ENCODE data around the gene CIDEC. TPM values are rescaled to one million over a fixed set of nuclear protein-coding genes. Genes with fewer than 3 reads are reported as not detected.

Gene CIDEC
- total and polyA plus RNA-seq, 2 donors: 0.14 to 0.91 TPM

GRCh38 chr3:9914559-9915253 lies 34.7 kb upstream of the CIDEC start:
- peak overlapping the region in 1 of 2 donors; percentile 59 for H3K4me3 ChIP-seq (ENCODE audit: low read length in 2 of 2)
- peaks cover 0 to 19% of the 10 kb centered on the region in 2 donors for H3K36me3 ChIP-seq (ENCODE audit: control insufficient read depth in 2 of 2, insufficient read depth in 2 of 2, low read length in 1 of 2)
- 35% methylated on average over 15 of the region's 15 CpGs for WGBS
- DNase-seq (ENCODE audit: low read depth in 6 of 9, low spot score in 9 of 9): no peak
- peaks cover 12 to 26% of the 10 kb centered on the region in 2 donors for H3K4me1 ChIP-seq (ENCODE audit: control insufficient read depth in 2 of 2, insufficient read depth in 2 of 2, low read length in 2 of 2)
- peaks cover 0 to 13% of the 10 kb centered on the region in 2 donors for H3K27me3 ChIP-seq (ENCODE audit: control insufficient read depth in 2 of 2, insufficient read depth in 1 of 2, low read length in 1 of 2)
- no peak overlapping the region for H3K27ac ChIP-seq (ENCODE audit: low read depth in 1 of 2, low read length in 1 of 2)
- no peaks in the 10 kb centered on the region for H3K9me3 ChIP-seq (ENCODE audit: control insufficient read depth in 2 of 2, insufficient read depth in 1 of 2, low read length in 1 of 2)

DNA sequence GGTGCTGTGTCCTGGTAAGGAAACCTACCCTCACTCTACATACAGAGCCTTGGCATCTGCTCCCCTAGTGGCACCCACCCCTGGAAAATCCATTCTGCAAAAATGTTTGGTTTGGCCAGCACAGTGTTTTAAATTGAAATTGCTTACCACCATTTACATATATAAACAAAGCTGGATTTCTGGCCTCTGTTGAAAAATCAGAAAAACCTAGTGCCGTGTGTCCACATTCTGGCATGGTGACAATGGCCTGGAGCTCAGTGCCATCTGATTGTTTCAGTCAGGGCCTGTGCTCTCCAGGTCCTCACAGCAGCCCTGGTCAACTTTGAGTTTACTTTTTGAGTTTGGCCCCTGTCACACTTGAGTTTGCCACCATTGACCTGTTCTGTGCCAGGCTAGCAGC lies 34.0 kb upstream of the CIDEC start:
- H3K4me1 ChIP-seq (ENCODE audit: control insufficient read depth in 2 of 2, insufficient read depth in 2 of 2, low read length in 2 of 2): peaks cover 12 to 26% of the 10 kb centered on the region in 2 donors
- no peak overlapping the region for H3K4me3 ChIP-seq (ENCODE audit: low read length in 2 of 2)
- DNase-seq (ENCODE audit: low read depth in 6 of 9, low spot score in 9 of 9): no peak
- H3K27ac ChIP-seq (ENCODE audit: low read depth in 1 of 2, low read length in 1 of 2): no peak overlapping the region
- peaks cover 0 to 13% of the 10 kb centered on the region in 2 donors for H3K27me3 ChIP-seq (ENCODE audit: control insufficient read depth in 2 of 2, insufficient read depth in 1 of 2, low read length in 1 of 2)
- peaks cover 0 to 19% of the 10 kb centered on the region in 2 donors for H3K36me3 ChIP-seq (ENCODE audit: control insufficient read depth in 2 of 2, insufficient read depth in 2 of 2, low read length in 1 of 2)
- 97% methylated on average over 1 of the region's 1 CpG for WGBS
- no peaks in the 10 kb centered on the region for H3K9me3 ChIP-seq (ENCODE audit: control insufficient read depth in 2 of 2, insufficient read depth in 1 of 2, low read length in 1 of 2)

- peaks cover 12 to 26% of the 10 kb centered on the region in 2 donors for H3K4me1 ChIP-seq (ENCODE audit: control insufficient read depth in 2 of 2, insufficient read depth in 2 of 2, low read length in 2 of 2)
- no peak overlapping the region for H3K4me3 ChIP-seq (ENCODE audit: low read length in 2 of 2)
- peaks cover 0 to 22% of the 10 kb centered on the region in 2 donors for H3K36me3 ChIP-seq (ENCODE audit: control insufficient read depth in 2 of 2, insufficient read depth in 2 of 2, low read length in 1 of 2)
- peaks cover 0 to 13% of the 10 kb centered on the region in 2 donors for H3K27me3 ChIP-seq (ENCODE audit: control insufficient read depth in 2 of 2, insufficient read depth in 1 of 2, low read length in 1 of 2)
- DNase-seq (ENCODE audit: low read depth in 6 of 9, low spot score in 9 of 9): no peak
- H3K27ac ChIP-seq (ENCODE audit: low read depth in 1 of 2, low read length in 1 of 2): no peak overlapping the region
- no peaks in the 10 kb centered on the region for H3K9me3 ChIP-seq (ENCODE audit: control insufficient read depth in 2 of 2, insufficient read depth in 1 of 2, low read length in 1 of 2)
- 98% methylated on average over 5 of the region's 5 CpGs for WGBS
Observed at GRCh38 chr3:9913601-9914000, 33.5 kb upstream of the CIDEC start.

- H3K4me1 ChIP-seq (ENCODE audit: control insufficient read depth in 2 of 2, insufficient read depth in 2 of 2, low read length in 2 of 2): peaks cover 12 to 24% of the 10 kb centered on the region in 2 donors
- no peaks in the 10 kb centered on the region for H3K9me3 ChIP-seq (ENCODE audit: control insufficient read depth in 2 of 2, insufficient read depth in 1 of 2, low read length in 1 of 2)
- H3K27me3 ChIP-seq (ENCODE audit: control insufficient read depth in 2 of 2, insufficient read depth in 1 of 2, low read length in 1 of 2): peaks cover 0 to 13% of the 10 kb centered on the region in 2 donors
- H3K27ac ChIP-seq (ENCODE audit: low read depth in 1 of 2, low read length in 1 of 2): no peak overlapping the region
- H3K36me3 ChIP-seq (ENCODE audit: control insufficient read depth in 2 of 2, insufficient read depth in 2 of 2, low read length in 1 of 2): peaks cover 3 to 28% of the 10 kb centered on the region in 2 donors
- no peak overlapping the region for H3K4me3 ChIP-seq (ENCODE audit: low read length in 2 of 2)
- DNase-seq (ENCODE audit: low read depth in 6 of 9, low spot score in 9 of 9): peak in 1 of 9 donors; percentile 31
- 39% methylated on average over 7 of the region's 7 CpGs for WGBS
Observed at GRCh38 chr3:9912294-9912935, 32.4 kb upstream of the CIDEC start.

GRCh38 chr3:9911863-9912262 lies 31.8 kb upstream of the CIDEC start:
- Histone ChIP-seq H3K27ac (ENCODE audit: low read depth in 1 of 2, low read length in 1 of 2) (no peak overlapping the region), H3K36me3 (ENCODE audit: control insufficient read depth in 2 of 2, insufficient read depth in 2 of 2, low read length in 1 of 2) (peaks cover 3 to 28% of the 10 kb centered on the region in 2 donors), H3K27me3 (ENCODE audit: control insufficient read depth in 2 of 2, insufficient read depth in 1 of 2, low read length in 1 of 2) (peaks cover 0 to 13% of the 10 kb centered on the region in 2 donors), H3K4me1 (ENCODE audit: control insufficient read depth in 2 of 2, insufficient read depth in 2 of 2, low read length in 2 of 2) (peaks cover 12 to 19% of the 10 kb centered on the region in 2 donors), H3K4me3 (ENCODE audit: low read length in 2 of 2) (no peak overlapping the region), H3K9me3 (ENCODE audit: control insufficient read depth in 2 of 2, insufficient read depth in 1 of 2, low read length in 1 of 2) (no peaks in the 10 kb centered on the region)
- DNase-seq (ENCODE audit: low read depth in 6 of 9, low spot score in 9 of 9): no peak
- WGBS: 55% methylated on average over 8 of the region's 8 CpGs

- peaks cover 0 to 1% of the 10 kb centered on the region in 2 donors for H3K27me3 ChIP-seq (ENCODE audit: control insufficient read depth in 2 of 2, insufficient read depth in 1 of 2, low read length in 1 of 2)
- H3K9me3 ChIP-seq (ENCODE audit: control insufficient read depth in 2 of 2, insufficient read depth in 1 of 2, low read length in 1 of 2): no peaks in the 10 kb centered on the region
- no peaks in the 10 kb centered on the region for H3K4me1 ChIP-seq (ENCODE audit: control insufficient read depth in 2 of 2, insufficient read depth in 2 of 2, low read length in 2 of 2)
- no peak overlapping the region for H3K27ac ChIP-seq (ENCODE audit: low read depth in 1 of 2, low read length in 1 of 2)
- DNase-seq (ENCODE audit: low read depth in 6 of 9, low spot score in 9 of 9): no peak
- WGBS: 93% methylated on average over 7 of the region's 7 CpGs
- H3K4me3 ChIP-seq (ENCODE audit: low read length in 2 of 2): no peak overlapping the region
- peaks cover 3 to 34% of the 10 kb centered on the region in 2 donors for H3K36me3 ChIP-seq (ENCODE audit: control insufficient read depth in 2 of 2, insufficient read depth in 2 of 2, low read length in 1 of 2)
Observed at GRCh38 chr3:9909221-9910013, 29.4 kb upstream of the CIDEC start.

DNA sequence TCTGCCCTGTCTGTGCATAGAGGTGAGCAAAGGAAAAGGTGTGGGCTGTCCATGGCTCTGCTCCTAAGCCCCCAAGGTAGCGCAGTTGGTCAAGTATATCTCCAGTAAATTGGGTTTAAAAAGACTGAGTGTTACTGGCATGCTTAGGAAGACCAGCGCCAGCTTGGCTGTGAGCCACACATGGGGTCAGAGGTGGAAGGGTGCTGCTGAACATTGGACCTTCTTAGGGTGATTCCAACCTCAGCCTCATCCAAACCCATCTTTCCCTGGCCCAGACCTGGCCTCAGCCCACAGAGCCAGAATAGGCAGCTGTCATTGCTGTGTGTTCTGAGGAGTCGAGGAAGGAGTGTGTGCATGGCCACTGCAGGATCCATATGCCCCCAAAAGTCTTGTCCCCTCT lies 28.2 kb upstream of the CIDEC start:
- Histone ChIP-seq H3K36me3 (ENCODE audit: control insufficient read depth in 2 of 2, insufficient read depth in 2 of 2, low read length in 1 of 2) (peaks cover 3 to 34% of the 10 kb centered on the region in 2 donors), H3K4me1 (ENCODE audit: control insufficient read depth in 2 of 2, insufficient read depth in 2 of 2, low read length in 2 of 2) (peaks cover 2 to 7% of the 10 kb centered on the region in 2 donors), H3K27ac (ENCODE audit: low read depth in 1 of 2, low read length in 1 of 2) (no peak overlapping the region), H3K27me3 (ENCODE audit: control insufficient read depth in 2 of 2, insufficient read depth in 1 of 2, low read length in 1 of 2) (no peaks in the 10 kb centered on the region), H3K4me3 (ENCODE audit: low read length in 2 of 2) (no peak overlapping the region), H3K9me3 (ENCODE audit: control insufficient read depth in 2 of 2, insufficient read depth in 1 of 2, low read length in 1 of 2) (no peaks in the 10 kb centered on the region)
- WGBS: 98% methylated on average over 3 of the region's 3 CpGs
- no peak for DNase-seq (ENCODE audit: low read depth in 6 of 9, low spot score in 9 of 9)

- no peak for DNase-seq (ENCODE audit: low read depth in 6 of 9, low spot score in 9 of 9)
- H3K36me3 ChIP-seq (ENCODE audit: control insufficient read depth in 2 of 2, insufficient read depth in 2 of 2, low read length in 1 of 2): peaks cover 3 to 24% of the 10 kb centered on the region in 2 donors
- H3K27ac ChIP-seq (ENCODE audit: low read depth in 1 of 2, low read length in 1 of 2): no peak overlapping the region
- 95% methylated on average over 5 of the region's 5 CpGs for WGBS
- no peaks in the 10 kb centered on the region for H3K9me3 ChIP-seq (ENCODE audit: control insufficient read depth in 2 of 2, insufficient read depth in 1 of 2, low read length in 1 of 2)
- H3K4me1 ChIP-seq (ENCODE audit: control insufficient read depth in 2 of 2, insufficient read depth in 2 of 2, low read length in 2 of 2): peaks cover 19 to 25% of the 10 kb centered on the region in 2 donors
- no peak overlapping the region for H3K4me3 ChIP-seq (ENCODE audit: low read length in 2 of 2)
- no peaks in the 10 kb centered on the region for H3K27me3 ChIP-seq (ENCODE audit: control insufficient read depth in 2 of 2, insufficient read depth in 1 of 2, low read length in 1 of 2)
Observed at GRCh38 chr3:9906480-9906879, 26.4 kb upstream of the CIDEC start.

DNA sequence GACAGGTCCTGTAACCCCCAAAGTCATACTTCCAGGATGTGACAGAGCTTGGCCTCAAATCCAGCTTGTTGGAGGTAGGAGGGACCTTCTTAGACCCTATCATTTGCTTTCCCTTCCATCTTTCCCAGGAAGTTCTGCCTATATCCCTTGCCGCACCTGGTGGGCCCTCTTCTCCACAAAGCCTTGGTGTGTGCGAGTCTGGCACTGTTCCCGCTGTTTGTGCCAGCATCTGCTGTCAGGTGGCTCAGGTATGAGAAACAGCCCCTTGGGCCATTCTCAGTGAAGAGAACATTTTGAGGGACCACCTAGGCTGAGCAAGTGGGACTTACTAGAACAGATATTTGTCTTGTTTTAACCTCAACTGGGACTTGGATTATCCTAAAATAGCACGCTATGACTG lies 23.9 kb upstream of the CIDEC start:
- DNase-seq (ENCODE audit: low read depth in 6 of 9, low spot score in 9 of 9): no peak
- WGBS: 98% methylated on average over 4 of the region's 4 CpGs
- Histone ChIP-seq H3K27ac (ENCODE audit: low read depth in 1 of 2, low read length in 1 of 2) (no peak overlapping the region), H3K4me3 (ENCODE audit: low read length in 2 of 2) (peak overlapping the region in 1 of 2 donors; percentile 53), H3K4me1 (ENCODE audit: control insufficient read depth in 2 of 2, insufficient read depth in 2 of 2, low read length in 2 of 2) (peaks cover 21 to 32% of the 10 kb centered on the region in 2 donors), H3K36me3 (ENCODE audit: control insufficient read depth in 2 of 2, insufficient read depth in 2 of 2, low read length in 1 of 2) (peaks cover 3 to 14% of the 10 kb centered on the region in 2 donors), H3K9me3 (ENCODE audit: control insufficient read depth in 2 of 2, insufficient read depth in 1 of 2, low read length in 1 of 2) (no peaks in the 10 kb centered on the region), H3K27me3 (ENCODE audit: control insufficient read depth in 2 of 2, insufficient read depth in 1 of 2, low read length in 1 of 2) (no peaks in the 10 kb centered on the region)
